GM12874 (cell line): Measurements from ENCODE around the gene RAD9A.

Source experiments
- TF ChIP-seq, protein P1 (sequence below): IDR thresholded peaks from 2 replicates; pipeline ENCODE4 v1.5.1; 2011; ENCODE audit warnings: low read depth, mild to moderate bottlenecking, control low read depth, low read length, moderate library complexity; ENCODE audit not compliant: insufficient read depth

RAD9A gene

GRCh38 chr11:67373648-67374570, 17.9 kb upstream of the RAD9A start:
- TF ChIP-seq, protein P1, sequence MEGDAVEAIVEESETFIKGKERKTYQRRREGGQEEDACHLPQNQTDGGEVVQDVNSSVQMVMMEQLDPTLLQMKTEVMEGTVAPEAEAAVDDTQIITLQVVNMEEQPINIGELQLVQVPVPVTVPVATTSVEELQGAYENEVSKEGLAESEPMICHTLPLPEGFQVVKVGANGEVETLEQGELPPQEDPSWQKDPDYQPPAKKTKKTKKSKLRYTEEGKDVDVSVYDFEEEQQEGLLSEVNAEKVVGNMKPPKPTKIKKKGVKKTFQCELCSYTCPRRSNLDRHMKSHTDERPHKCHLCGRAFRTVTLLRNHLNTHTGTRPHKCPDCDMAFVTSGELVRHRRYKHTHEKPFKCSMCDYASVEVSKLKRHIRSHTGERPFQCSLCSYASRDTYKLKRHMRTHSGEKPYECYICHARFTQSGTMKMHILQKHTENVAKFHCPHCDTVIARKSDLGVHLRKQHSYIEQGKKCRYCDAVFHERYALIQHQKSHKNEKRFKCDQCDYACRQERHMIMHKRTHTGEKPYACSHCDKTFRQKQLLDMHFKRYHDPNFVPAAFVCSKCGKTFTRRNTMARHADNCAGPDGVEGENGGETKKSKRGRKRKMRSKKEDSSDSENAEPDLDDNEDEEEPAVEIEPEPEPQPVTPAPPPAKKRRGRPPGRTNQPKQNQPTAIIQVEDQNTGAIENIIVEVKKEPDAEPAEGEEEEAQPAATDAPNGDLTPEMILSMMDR: peak; percentile 68

DNA sequence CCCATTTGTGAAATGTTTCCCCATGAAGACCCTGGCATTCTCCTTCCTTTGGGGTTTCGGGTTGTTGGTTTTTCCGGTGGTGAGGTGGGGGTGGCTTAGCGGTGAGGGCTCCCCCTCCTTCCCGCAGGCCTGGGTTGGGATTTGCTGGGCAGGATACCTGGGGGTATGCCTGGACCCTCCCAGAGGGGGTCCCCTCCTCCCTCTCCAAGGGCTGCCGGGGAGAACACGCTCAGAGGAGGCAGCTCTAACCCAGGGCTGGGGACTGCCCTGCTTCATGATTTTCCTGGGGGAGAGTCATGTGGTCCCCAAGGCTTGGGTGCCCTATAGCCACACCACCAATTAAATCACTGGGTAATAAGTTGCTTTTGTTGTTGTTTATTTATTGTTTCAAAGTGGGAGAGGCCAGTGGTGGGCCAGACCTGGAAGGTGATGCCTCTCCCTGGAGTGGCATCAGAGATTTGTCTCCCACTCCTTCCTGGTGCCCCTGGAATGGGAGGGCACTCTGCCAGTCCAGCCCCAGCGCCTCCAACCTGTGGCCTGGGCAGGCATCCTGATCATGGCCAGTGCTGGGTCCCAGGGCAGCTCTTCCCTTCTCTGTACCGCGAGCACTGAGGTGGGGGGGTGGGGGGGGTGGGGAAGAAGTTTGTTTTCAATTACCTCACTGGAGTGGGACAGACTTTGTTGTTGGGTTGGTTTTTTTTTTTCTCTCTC, 17.1 kb upstream of the RAD9A start:
- TF ChIP-seq, protein P1: no peak

DNA sequence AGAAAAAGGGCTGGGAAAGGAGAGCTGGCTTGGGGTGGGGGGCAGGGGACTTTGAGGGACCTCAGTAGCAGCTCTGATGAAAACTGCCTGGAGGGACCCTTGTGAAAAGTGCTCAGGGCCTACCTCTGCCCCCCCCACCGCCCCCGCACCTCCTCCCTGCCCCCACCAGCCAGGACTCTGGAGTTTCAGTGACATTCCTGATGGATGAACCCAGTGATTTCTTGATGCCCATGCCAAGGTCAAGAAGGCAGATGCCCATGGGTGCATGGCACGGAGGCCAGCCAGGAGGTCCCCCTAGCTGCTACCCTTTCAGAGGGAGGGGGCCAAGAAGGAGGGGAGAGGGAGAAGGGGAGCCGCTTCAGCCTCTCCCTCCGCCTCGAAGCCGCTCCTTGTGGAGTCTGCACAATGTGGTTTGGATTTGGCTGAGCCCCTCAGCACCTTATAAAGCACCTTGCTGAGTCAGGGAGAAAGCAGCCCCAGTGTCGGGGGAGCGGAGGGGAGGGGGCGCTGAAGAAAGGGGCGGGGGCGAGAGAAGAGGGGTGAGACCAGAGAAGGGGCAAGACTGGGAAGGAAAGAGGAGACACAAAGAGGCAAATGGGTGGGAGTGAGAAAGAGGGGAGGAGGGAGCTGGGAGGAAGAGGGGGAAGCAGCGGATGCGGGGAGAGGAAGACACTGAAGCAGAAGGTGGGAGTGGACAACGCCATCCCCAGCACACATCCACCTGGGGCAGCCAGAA, 16.3 kb upstream of the RAD9A start:
- TF ChIP-seq, protein P1: no peak

DNA sequence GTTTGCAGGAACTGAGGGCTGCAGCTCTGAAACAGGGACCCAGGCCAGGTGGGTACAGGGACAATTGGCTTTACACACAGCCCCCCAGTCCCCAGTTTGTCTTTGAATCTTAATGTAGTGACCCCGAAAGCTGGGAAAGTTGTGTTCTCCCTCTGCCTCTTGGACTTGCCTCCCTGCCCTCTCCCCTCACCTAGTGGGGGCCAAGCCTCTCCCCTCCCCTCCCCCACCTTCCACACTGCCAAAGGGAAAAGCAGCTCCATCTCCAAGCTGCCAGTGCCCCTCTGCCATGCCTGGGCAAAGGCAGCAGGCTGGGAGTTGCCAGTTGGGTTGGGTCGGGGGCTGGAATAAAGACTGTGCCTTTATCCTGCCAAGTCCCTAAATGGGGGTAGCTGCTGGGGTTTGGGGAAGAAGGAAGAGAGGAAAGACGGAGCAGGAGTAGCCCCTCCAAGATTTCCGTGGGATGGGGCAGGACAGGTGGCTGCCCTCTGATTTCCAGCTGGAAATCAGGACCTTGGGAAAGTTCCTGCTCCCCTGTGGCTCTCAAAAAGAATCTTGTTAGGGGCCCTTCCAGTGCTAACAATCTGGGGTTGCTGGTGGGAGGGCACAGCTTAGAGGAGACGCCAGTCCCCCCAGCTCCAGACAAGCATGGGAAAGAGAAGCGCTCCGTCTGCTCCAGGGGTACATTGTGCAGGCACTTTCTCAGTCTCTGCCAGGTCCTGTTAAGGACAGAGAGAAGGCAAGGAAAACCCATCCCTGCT, 15.5 kb upstream of the RAD9A start:
- TF ChIP-seq, protein P1: no peak

GRCh38 chr11:67376873-67377808, 14.6 kb upstream of the RAD9A start:
- TF ChIP-seq, protein P1: no peak

DNA sequence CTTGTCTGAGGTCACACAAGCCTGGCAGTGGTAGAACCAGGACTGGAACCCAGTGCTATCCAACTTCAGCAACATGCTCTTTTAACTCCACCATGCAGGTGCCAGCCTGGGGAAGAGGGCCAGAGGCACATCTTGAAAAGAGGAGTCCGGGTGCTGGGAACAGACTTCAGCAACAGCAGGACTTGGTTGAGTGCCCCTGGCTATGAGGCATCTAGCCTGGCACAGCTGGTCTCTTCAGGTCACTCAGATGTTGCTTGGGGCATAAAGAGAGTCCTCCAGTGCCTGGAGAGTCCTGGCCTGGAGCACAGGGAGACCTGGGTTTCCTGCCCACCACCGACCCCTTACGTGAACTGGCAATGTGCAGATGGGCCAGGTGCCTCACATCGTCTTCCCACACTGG, 13.2 kb upstream of the RAD9A start:
- TF ChIP-seq, protein P1: no peak
